ENCODE measurements around the gene NEURL4. TPM values are rescaled to one million over a fixed set of nuclear protein-coding genes. Genes with fewer than 3 reads are reported as not detected.

The NEURL4 gene
- total RNA-seq, 1 donor from 2014 or later, result 22.3 TPM

GRCh38 chr17:7324438-7324779 lies 4.7 kb downstream of the NEURL4 start:
- DNase-seq (ENCODE audit: low read depth), result no peak

- DNase-seq (ENCODE audit: low read depth), result peak; percentile 30
These were observed 5.3 kb downstream of the NEURL4 start for GRCh38 chr17:7323731-7324437.

GRCh38 chr17:7322520-7323194 lies 6.5 kb downstream of the NEURL4 start:
- DNase-seq (ENCODE audit: low read depth), result no peak

DNA sequence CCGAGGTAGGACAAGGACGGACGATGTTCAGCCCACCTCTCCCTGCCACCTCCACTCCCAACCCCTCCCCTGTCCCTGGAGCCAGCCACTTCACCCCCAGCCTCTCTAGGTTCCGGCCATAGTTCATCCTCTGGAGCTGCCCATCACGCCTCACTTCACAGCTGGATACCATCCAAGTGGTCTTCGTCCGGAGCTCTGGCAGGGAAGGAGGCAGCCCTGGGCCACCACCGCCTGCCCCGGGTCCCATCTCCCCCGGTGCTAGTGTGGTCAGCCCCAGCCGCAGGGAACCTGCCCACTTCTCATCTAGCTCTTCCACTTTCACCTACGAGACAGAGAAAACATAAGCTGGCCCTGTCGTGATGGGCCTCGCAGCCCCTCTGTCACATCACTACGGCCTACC lies 7.7 kb downstream of the NEURL4 start:
- DNase-seq (ENCODE audit: low read depth), result no peak

- DNase-seq (ENCODE audit: low read depth), result no peak
These were observed 10.8 kb downstream of the NEURL4 start for GRCh38 chr17:7318121-7318860.

GRCh38 chr17:7317161-7317803 lies 11.9 kb downstream of the NEURL4 start:
- DNase-seq (ENCODE audit: low read depth), result no peak

- DNase-seq (ENCODE audit: low read depth), result no peak
These were observed 13.4 kb downstream of the NEURL4 start for GRCh38 chr17:7315570-7316235.

- DNase-seq (ENCODE audit: low read depth), result peak; percentile 84
These were observed 14.2 kb downstream of the NEURL4 start, which contains the start of gene GPS2 for GRCh38 chr17:7314719-7315569. Gene GPS2, minus strand, starts transcription at chr17:7315360. Its CDS starts 308 bp downstream, at chr17:7315052.

DNA sequence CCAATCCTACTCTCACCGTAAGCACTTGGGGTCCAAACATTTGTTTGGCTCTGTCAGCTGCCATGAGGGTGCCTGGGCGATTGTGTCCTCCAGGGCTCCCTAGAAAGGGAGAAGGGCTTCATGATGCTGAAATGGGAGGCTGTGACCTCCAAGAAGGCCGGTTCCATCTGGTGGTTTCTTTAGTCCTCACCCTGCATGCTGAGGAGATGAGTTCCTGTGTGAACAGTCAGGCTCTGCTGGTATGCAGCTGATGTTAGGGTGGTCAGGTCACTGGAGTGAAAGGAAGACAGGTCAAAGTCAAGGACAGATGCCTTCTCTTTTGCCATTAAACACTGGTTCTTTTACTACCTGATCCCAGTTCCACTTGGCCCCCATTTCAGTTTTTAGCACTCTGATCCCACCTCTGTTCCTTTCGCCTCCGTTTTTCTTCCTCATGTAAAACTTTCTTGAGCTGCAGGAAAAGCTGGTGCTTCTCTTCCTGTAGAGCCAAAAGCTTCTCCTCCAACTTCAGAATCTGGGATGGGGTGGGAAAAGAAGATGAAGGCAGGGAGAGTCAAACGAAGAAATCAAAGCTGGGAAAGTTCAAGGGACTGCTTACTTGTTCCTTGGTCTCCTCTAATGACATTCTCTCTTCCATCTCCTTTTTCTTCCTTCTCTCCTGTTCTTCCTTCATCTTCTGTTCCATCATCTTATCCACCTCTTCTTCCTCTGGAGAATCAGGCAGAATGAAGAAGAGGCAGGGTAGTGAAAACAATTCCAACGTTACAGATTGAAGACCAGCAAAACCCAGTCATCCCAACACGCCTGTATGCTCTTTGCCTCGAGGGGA lies 15.0 kb downstream of the NEURL4 start:
- no peak for DNase-seq (ENCODE audit: low read depth)

- no peak for DNase-seq (ENCODE audit: low read depth)
These were observed 15.8 kb downstream of the NEURL4 start for GRCh38 chr17:7313088-7313889.

- DNase-seq (ENCODE audit: low read depth), result no peak
These were observed 16.6 kb downstream of the NEURL4 start for GRCh38 chr17:7312432-7313087.

GRCh38 chr17:7311110-7311705 lies 17.9 kb downstream of the NEURL4 start:
- DNase-seq (ENCODE audit: low read depth), result no peak

DNA sequence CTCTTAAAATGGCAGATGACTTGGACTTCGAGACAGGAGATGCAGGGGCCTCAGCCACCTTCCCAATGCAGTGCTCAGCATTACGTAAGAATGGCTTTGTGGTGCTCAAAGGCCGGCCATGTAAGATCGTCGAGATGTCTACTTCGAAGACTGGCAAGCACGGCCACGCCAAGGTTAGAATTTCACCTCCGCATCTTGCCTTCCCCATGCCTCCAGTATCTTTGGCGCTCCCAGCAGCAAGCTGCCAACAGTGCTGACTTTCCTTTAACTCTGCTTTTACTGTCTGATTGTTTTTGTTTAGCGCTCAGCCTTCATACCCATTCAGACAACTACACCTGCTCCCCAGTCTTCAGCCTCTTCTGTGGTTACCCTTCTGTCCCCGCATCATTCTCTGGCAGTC lies 19.5 kb downstream of the NEURL4 start:
- DNase-seq (ENCODE audit: low read depth), result no peak

- DNase-seq (ENCODE audit: low read depth), result peak; percentile 88
These were observed 20.3 kb downstream of the NEURL4 start for GRCh38 chr17:7308625-7309433.

DNA sequence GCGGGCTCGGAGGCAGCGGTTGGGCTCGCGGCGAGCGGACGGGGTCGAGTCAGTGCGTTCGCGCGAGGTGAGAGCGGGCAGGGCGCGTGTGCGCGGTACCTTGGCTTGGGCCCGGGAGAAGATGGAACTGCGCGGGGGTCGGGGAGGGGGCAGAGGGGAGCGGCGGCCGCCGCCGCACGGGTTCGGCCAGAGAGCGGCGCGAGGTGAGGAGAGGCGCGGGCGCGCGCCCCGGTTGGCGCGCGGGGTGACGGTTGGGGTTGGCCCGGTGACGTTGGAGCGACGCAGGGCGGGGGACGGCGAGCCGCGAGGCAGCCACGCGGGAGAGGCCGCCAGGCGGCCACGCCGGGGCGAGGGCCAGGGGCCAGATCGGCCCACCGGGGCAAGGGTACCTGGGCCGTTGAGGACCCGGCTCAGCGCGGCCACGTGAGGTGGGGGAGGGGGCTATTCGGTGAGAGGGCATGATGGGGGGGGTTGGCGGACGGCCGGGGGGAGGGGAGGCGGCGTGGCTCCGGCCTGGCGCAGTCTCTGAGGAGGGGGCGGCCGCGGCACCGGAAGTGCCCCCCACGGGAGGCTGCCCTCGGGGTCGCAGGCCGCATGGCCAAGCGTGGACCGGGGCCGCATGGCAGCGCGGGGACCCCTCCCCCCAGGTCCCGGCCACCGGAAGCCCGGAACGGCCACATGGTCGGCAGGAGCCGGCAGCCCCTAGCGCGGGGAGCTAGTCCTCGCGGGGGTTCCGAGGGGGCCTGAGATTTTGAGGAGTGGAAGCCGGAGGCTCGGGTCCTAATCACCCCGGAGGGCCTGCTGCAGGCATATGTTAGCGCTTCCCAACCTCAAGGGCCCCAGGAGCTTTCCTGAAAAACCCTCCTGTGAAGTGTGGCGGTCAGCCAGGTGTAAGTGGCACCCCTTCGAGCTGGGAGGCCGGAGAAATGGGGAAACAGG lies 21.2 kb downstream of the NEURL4 start:
- peak; percentile 27 for DNase-seq (ENCODE audit: low read depth)

All from myocyte (in vitro differentiated cells).